Neural cell (in vitro differentiated cells): ENCODE measurements around the gene MEGF6. TPM values are rescaled to one million over a fixed set of nuclear protein-coding genes. Genes with fewer than 3 reads are reported as not detected.

Experiments
- H2AFZ ChIP-seq: fragments of 200-600, 300-800 bp; sonication (generic), shearing (Covaris generic); 2 replicates; pipeline ENCODE4 v1.6.0; 2014; ENCODE audit warnings: low read depth, mild to moderate bottlenecking, antibody characterized with exemption, low read length, moderate library complexity
- H3F3A ChIP-seq: fragments of 200-600 bp; shearing (Covaris generic); 2 replicates; pipeline ENCODE4 v1.6.1; 2016; ENCODE audit warnings: mild to moderate bottlenecking, moderate library complexity, mixed read lengths, antibody characterized with exemption, low read length; ENCODE audit not compliant: insufficient read depth, poor library complexity, severe bottlenecking
- H3K27ac ChIP-seq: fragments of 200-600, 300-800 bp; sonication (generic), shearing (Covaris generic); 2 replicates; pipeline ENCODE4 v1.5.1; 2014; ENCODE audit warnings: mild to moderate bottlenecking, low read length, moderate library complexity
- H3K27me3 ChIP-seq: fragments of 300-800, 200-600 bp; sonication (generic), shearing (Covaris generic); 2 replicates; pipeline ENCODE4 v1.6.0; 2014; ENCODE audit warnings: mild to moderate bottlenecking, low read depth, low read length, moderate library complexity; ENCODE audit not compliant: insufficient read depth
- H3K36me3 ChIP-seq: fragments of 300-800, 200-600 bp; sonication (generic), shearing (Covaris generic); 2 replicates; pipeline ENCODE4 v1.5.1; 2014; ENCODE audit warnings: mild to moderate bottlenecking, antibody characterized with exemption, low read length, moderate library complexity; ENCODE audit not compliant: insufficient read depth
- H3K4me2 ChIP-seq: fragments of 300-800, 200-600 bp; sonication (generic), shearing (Covaris generic); 2 replicates; pipeline ENCODE4 v1.6.0; 2014; ENCODE audit warnings: mild to moderate bottlenecking, low read length
- H3K4me3 ChIP-seq: fragments of 300-800, 200-600 bp; sonication (generic), shearing (Covaris generic); 2 replicates; pipeline ENCODE4 v1.5.1; 2014; ENCODE audit warnings: mild to moderate bottlenecking, low read length, moderate library complexity
- H3K79me2 ChIP-seq: fragments of 200-600 bp; shearing (Covaris generic); replicated peaks from 2 replicates; pipeline ENCODE4 v1.6.0; 2014; ENCODE audit warnings: mild to moderate bottlenecking, low read length, moderate library complexity; ENCODE audit not compliant: insufficient read depth
- H3K9ac ChIP-seq: fragments of 300-800, 200-600 bp; sonication (generic), shearing (Covaris generic); 2 replicates; pipeline ENCODE4 v1.6.1; 2016; ENCODE audit warnings: mild to moderate bottlenecking, low read length, mixed read lengths
- H3K9me2 ChIP-seq: fragments of 200-600 bp; shearing (Covaris generic); 2 replicates; pipeline ENCODE4 v1.6.1; 2016; ENCODE audit warnings: mild to moderate bottlenecking, low read length, mixed read lengths; ENCODE audit not compliant: insufficient read depth
- H3K9me3 ChIP-seq: fragments of 200-600, 300-800 bp; sonication (generic), shearing (Covaris generic); 2 replicates; pipeline ENCODE4 v1.6.1; 2016; ENCODE audit warnings: mild to moderate bottlenecking, mixed run types, low read length, moderate library complexity, mixed read lengths
- H4K20me1 ChIP-seq: fragments of 200-600 bp; shearing (Covaris generic); 2 replicates; pipeline ENCODE4 v1.6.1; 2016; ENCODE audit warnings: mild to moderate bottlenecking, mixed run types; ENCODE audit not compliant: insufficient read depth
- EP300 ChIP-seq: fragments of 450-650 bp; conservative IDR thresholded peaks from 2 replicates; pipeline ENCODE4 v1.6.1; 2014; ENCODE audit warnings: antibody characterized with exemption, mild to moderate bottlenecking, moderate library complexity; ENCODE audit not compliant: poor library complexity, severe bottlenecking
- EZH2 ChIP-seq: fragments of 200-600, 300-800 bp; shearing (Covaris generic), sonication (generic); IDR thresholded peaks from 2 replicates; pipeline ENCODE4 v1.6.1; 2014; ENCODE audit warnings: antibody characterized with exemption, low read length, borderline replicate concordance, mild to moderate bottlenecking; ENCODE audit not compliant: insufficient read depth, poor library complexity, severe bottlenecking
- MXI1 ChIP-seq: fragments of 450-650 bp; conservative IDR thresholded peaks from 2 replicates; pipeline ENCODE4 v1.6.1; 2014; ENCODE audit warnings: antibody characterized with exemption, mild to moderate bottlenecking; ENCODE audit not compliant: poor library complexity, severe bottlenecking
- POLR2AphosphoS5 ChIP-seq: IDR thresholded peaks from 2 replicates; pipeline ENCODE4 v1.6.1; 2012
- RAD21 ChIP-seq: fragments of 450-650 bp; conservative IDR thresholded peaks from 2 replicates; pipeline ENCODE4 v1.6.1; 2014; ENCODE audit warnings: antibody characterized with exemption, mild to moderate bottlenecking, moderate library complexity
- SMC3 ChIP-seq: fragments of 450-650 bp; conservative IDR thresholded peaks from 2 replicates; pipeline ENCODE4 v1.6.1; 2014; ENCODE audit warnings: antibody characterized with exemption, mild to moderate bottlenecking, moderate library complexity; ENCODE audit not compliant: poor library complexity
- TAF1 ChIP-seq: IDR thresholded peaks from 2 replicates; pipeline ENCODE4 v1.6.1; 2012; ENCODE audit warnings: low read depth
- polyA plus RNA-seq: library from polyadenylated mRNA; depleted of rRNA; stranded (reverse); fragments of >200 nt; gene quantifications from 2 replicates; pipeline ENCODE4 v1.2.3, GENCODE V29; 2014
- TF ChIP-seq, protein P1 (sequence below): IDR thresholded peaks from 2 replicates; pipeline ENCODE4 v1.6.1; 2012; ENCODE audit warnings: borderline replicate concordance
- TF ChIP-seq, protein P2 (sequence below): fragments of 450-650 bp; IDR thresholded peaks from 2 replicates; pipeline ENCODE4 v1.5.1; 2014; ENCODE audit warnings: antibody characterized with exemption, mild to moderate bottlenecking, moderate library complexity; ENCODE audit not compliant: poor library complexity, severe bottlenecking

Gene MEGF6
- polyA plus RNA-seq, 1 donor from 2014 or later, result 6.0 TPM

DNA sequence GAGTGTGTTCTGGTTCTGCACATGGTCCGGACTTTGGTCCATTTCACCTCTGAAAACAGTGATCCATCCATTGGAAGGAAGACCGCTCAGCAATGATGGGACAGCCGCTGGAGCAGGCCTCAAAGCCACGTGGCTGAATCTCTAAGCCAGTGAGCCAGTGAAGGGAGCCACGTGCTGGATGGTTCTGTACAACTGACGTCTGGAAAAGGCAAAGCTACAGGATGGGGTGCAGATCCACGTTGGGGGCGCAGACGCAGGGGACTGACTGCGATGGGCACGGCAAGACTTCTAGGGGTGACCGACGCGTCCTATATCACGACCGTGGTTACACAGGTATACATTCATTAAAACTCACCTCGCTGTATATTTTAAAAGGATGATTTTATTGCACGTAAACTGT is 167.0 kb downstream of the MEGF6 start:
- Histone ChIP-seq H3K4me2 (no peak overlapping the region), H2AFZ (no peak overlapping the region), H3K4me3 (no peak overlapping the region), H3K9me3 (no peaks in the 10 kb centered on the region), H3K79me2 (no peaks in the 10 kb centered on the region), H3K27ac (no peak overlapping the region), H3F3A (no peaks in the 10 kb centered on the region), H3K27me3 (no peaks in the 10 kb centered on the region), H3K9ac (no peak overlapping the region), H3K9me2 (no peaks in the 10 kb centered on the region), H4K20me1 (no peaks in the 10 kb centered on the region), H3K36me3 (no peaks in the 10 kb centered on the region)
- TF ChIP-seq, protein P1, sequence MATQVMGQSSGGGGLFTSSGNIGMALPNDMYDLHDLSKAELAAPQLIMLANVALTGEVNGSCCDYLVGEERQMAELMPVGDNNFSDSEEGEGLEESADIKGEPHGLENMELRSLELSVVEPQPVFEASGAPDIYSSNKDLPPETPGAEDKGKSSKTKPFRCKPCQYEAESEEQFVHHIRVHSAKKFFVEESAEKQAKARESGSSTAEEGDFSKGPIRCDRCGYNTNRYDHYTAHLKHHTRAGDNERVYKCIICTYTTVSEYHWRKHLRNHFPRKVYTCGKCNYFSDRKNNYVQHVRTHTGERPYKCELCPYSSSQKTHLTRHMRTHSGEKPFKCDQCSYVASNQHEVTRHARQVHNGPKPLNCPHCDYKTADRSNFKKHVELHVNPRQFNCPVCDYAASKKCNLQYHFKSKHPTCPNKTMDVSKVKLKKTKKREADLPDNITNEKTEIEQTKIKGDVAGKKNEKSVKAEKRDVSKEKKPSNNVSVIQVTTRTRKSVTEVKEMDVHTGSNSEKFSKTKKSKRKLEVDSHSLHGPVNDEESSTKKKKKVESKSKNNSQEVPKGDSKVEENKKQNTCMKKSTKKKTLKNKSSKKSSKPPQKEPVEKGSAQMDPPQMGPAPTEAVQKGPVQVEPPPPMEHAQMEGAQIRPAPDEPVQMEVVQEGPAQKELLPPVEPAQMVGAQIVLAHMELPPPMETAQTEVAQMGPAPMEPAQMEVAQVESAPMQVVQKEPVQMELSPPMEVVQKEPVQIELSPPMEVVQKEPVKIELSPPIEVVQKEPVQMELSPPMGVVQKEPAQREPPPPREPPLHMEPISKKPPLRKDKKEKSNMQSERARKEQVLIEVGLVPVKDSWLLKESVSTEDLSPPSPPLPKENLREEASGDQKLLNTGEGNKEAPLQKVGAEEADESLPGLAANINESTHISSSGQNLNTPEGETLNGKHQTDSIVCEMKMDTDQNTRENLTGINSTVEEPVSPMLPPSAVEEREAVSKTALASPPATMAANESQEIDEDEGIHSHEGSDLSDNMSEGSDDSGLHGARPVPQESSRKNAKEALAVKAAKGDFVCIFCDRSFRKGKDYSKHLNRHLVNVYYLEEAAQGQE, result no peak
- TF ChIP-seq RAD21 (no peak), TAF1 (no peak), MXI1 (no peak), EP300 (no peak), EZH2 (no peak), SMC3 (no peak), POLR2AphosphoS5 (no peak)
- TF ChIP-seq, protein P2, sequence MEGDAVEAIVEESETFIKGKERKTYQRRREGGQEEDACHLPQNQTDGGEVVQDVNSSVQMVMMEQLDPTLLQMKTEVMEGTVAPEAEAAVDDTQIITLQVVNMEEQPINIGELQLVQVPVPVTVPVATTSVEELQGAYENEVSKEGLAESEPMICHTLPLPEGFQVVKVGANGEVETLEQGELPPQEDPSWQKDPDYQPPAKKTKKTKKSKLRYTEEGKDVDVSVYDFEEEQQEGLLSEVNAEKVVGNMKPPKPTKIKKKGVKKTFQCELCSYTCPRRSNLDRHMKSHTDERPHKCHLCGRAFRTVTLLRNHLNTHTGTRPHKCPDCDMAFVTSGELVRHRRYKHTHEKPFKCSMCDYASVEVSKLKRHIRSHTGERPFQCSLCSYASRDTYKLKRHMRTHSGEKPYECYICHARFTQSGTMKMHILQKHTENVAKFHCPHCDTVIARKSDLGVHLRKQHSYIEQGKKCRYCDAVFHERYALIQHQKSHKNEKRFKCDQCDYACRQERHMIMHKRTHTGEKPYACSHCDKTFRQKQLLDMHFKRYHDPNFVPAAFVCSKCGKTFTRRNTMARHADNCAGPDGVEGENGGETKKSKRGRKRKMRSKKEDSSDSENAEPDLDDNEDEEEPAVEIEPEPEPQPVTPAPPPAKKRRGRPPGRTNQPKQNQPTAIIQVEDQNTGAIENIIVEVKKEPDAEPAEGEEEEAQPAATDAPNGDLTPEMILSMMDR, result no peak

DNA sequence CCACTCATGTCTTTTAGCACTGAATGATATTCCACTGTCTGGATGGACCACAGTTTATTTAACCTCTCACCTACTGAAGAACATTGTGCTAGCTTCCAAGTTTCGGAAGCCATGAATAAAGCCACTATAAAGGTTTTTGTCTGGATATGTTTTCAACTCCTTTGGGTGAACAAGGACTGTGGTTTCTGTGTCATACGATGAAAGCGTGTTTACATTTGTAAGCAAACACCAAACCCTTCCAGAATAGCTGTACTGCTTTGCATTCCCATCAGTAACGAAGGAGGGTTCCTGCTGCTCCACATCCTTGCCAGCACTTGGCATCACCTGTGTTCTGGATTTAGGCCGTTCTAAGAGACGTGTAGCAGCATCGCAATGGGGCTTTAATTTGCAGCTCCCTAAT is 167.5 kb downstream of the MEGF6 start:
- H3K9ac ChIP-seq, result no peak overlapping the region
- H3K4me2 ChIP-seq, result no peak overlapping the region
- no peaks in the 10 kb centered on the region for H3K27me3 ChIP-seq
- H2AFZ ChIP-seq, result no peak overlapping the region
- no peak for TF ChIP-seq EZH2
- no peak for TF ChIP-seq POLR2AphosphoS5
- TF ChIP-seq, protein P2, result no peak
- TF ChIP-seq, protein P1, result no peak
- no peak for TF ChIP-seq SMC3
- no peak for TF ChIP-seq RAD21
- TF ChIP-seq TAF1, result no peak
- TF ChIP-seq EP300, result no peak
- TF ChIP-seq MXI1, result no peak
- no peaks in the 10 kb centered on the region for H3K36me3 ChIP-seq
- H3K9me2 ChIP-seq, result no peaks in the 10 kb centered on the region
- H3K79me2 ChIP-seq, result no peaks in the 10 kb centered on the region
- no peaks in the 10 kb centered on the region for H4K20me1 ChIP-seq
- no peak overlapping the region for H3K4me3 ChIP-seq
- H3F3A ChIP-seq, result no peaks in the 10 kb centered on the region
- no peak overlapping the region for H3K27ac ChIP-seq
- H3K9me3 ChIP-seq, result no peaks in the 10 kb centered on the region
